Activated CD4-positive, alpha-beta memory T cell treated with anti-CD3 and anti-CD28 coated beads for 36 hours (primary cell): ENCODE data around the gene FASLG. TPM values are rescaled to one million over a fixed set of nuclear protein-coding genes. Genes with fewer than 3 reads are reported as not detected.

Experiments used
- CTCF ChIA-PET: fragments of 350-600 bp; sonication (Branson Sonifier 250); formaldehyde crosslinking; loops from one replicate; lab custom pipeline; 2021; ENCODE audit warnings: antibody characterized with exemption, inconsistent platforms; lab: Charles Lee
- POLR2A ChIA-PET: fragments of 350-600 bp; sonication (Branson Sonifier 250); formaldehyde crosslinking; loops from one replicate; lab custom pipeline; 2021; ENCODE audit warnings: antibody characterized with exemption; lab: Charles Lee
- DNase-seq: peaks from one replicate; pipeline ENCODE4 v3.0.0-alpha.2; 2020
- H3K27ac Mint-ChIP-seq: one replicate; pipeline ENCODE4 v1.8.0; 2021; ENCODE audit warnings: mixed read lengths
- H3K27me3 Mint-ChIP-seq: one replicate; pipeline ENCODE4 v1.8.0; 2021; ENCODE audit warnings: mixed read lengths
- H3K36me3 Mint-ChIP-seq: one replicate; pipeline ENCODE4 v1.8.0; 2021; ENCODE audit warnings: mixed read lengths
- H3K4me1 Mint-ChIP-seq: one replicate; pipeline ENCODE4 v1.8.0; 2021; ENCODE audit warnings: low read depth, mixed read lengths
- H3K4me3 Mint-ChIP-seq: one replicate; pipeline ENCODE4 v1.8.0; 2021; ENCODE audit warnings: mild to moderate bottlenecking, mixed read lengths
- H3K9me3 Mint-ChIP-seq: one replicate; pipeline ENCODE4 v1.8.0; 2021; ENCODE audit warnings: mixed read lengths
- intact Hi-C: fragments of 100-400 bp; cut with micrococcal nuclease; formaldehyde crosslinking; loops from one replicate; pipeline ENCODE4 v1.15.1; 2023
- total RNA-seq, 2 experiments: library from RNA; stranded (reverse); gene quantifications; one replicate each; pipeline ENCODE4 v1.2.3, GENCODE V29; 2021

Gene FASLG
- total RNA-seq, 2 experiments from 2014 or later = 8.2 to 8.6 TPM

GRCh38 chr1:172668097-172668496 is 9.2 kb downstream of the FASLG start:
- H3K9me3 Mint-ChIP-seq = no peaks in the 10 kb centered on the region
- H3K4me3 Mint-ChIP-seq = no peak overlapping the region
- ChIA-PET POLR2A (no interaction called here), CTCF (interaction anchor here (1.0 kb wide), 1 partner anchor 683 kb away, joined by 3 read pairs; no protein-coding TSS in a partner anchor)
- H3K27me3 Mint-ChIP-seq = peaks cover 6% of the 10 kb centered on the region
- no peak overlapping the region for H3K27ac Mint-ChIP-seq
- intact Hi-C loops = no loop called here
- peaks cover 42% of the 10 kb centered on the region for H3K36me3 Mint-ChIP-seq
- no peak for DNase-seq
- H3K4me1 Mint-ChIP-seq = peaks cover 78% of the 10 kb centered on the region

- ChIA-PET CTCF (no interaction called here), POLR2A (interaction anchor here (1.7 kb wide), 1 partner anchor 10 kb away, joined by 9 read pairs; the partner anchor contains the start of gene FASLG)
- DNase-seq = no peak
- Mint-ChIP-seq H3K36me3 (peaks cover 36% of the 10 kb centered on the region), H3K9me3 (no peaks in the 10 kb centered on the region), H3K27me3 (peaks cover 3% of the 10 kb centered on the region), H3K4me1 (peaks cover 77% of the 10 kb centered on the region), H3K27ac (peak overlapping the region; percentile 28), H3K4me3 (no peak overlapping the region)
- intact Hi-C loops = no loop called here
Observed at GRCh38 chr1:172669011-172669410, 10.1 kb downstream of the FASLG start.

- H3K9me3 Mint-ChIP-seq = no peaks in the 10 kb centered on the region
- CTCF ChIA-PET = interaction anchor here (0.7 to 1.6 kb wide), 10 partner anchors 11 to 81 kb away, joined by 3 to 11 read pairs (median 6); partner anchors contain the start of gene FASLG
- H3K27ac Mint-ChIP-seq = peak overlapping the region; percentile 71
- H3K4me1 Mint-ChIP-seq = peaks cover 76% of the 10 kb centered on the region
- no peaks in the 10 kb centered on the region for H3K27me3 Mint-ChIP-seq
- H3K4me3 Mint-ChIP-seq = no peak overlapping the region
- peaks cover 25% of the 10 kb centered on the region for H3K36me3 Mint-ChIP-seq
- POLR2A ChIA-PET = interaction anchor here (1.0 to 1.8 kb wide), 7 partner anchors 10 to 82 kb away, joined by 3 to 18 read pairs (median 5); partner anchors contain the start of gene FASLG
- intact Hi-C loops = loop anchor here (1.0 to 2.0 kb wide), 4 partner anchors 8 to 628 kb away; no protein-coding TSS in a partner anchor
- peak; percentile 65 for DNase-seq
Observed at GRCh38 chr1:172670316-172670715, 11.4 kb downstream of the FASLG start.

- no peak overlapping the region for H3K4me3 Mint-ChIP-seq
- intact Hi-C loops = loop anchor here (1.0 to 2.0 kb wide), 4 partner anchors 8 to 628 kb away; no protein-coding TSS in a partner anchor
- H3K27me3 Mint-ChIP-seq = no peaks in the 10 kb centered on the region
- POLR2A ChIA-PET = interaction anchor here (0.6 to 1.8 kb wide), 9 partner anchors 8 to 82 kb away, joined by 3 to 18 read pairs (median 5); partner anchors contain the start of gene FASLG
- DNase-seq = peak; percentile 32
- CTCF ChIA-PET = interaction anchor here (0.7 to 1.6 kb wide), 10 partner anchors 11 to 82 kb away, joined by 3 to 11 read pairs (median 6); partner anchors contain the start of gene FASLG
- no peaks in the 10 kb centered on the region for H3K9me3 Mint-ChIP-seq
- peak overlapping the region; percentile 70 for H3K27ac Mint-ChIP-seq
- H3K36me3 Mint-ChIP-seq = peaks cover 20% of the 10 kb centered on the region
- H3K4me1 Mint-ChIP-seq = peaks cover 76% of the 10 kb centered on the region
Observed at GRCh38 chr1:172670791-172671190, 11.9 kb downstream of the FASLG start.

GRCh38 chr1:172671591-172671990 is 12.7 kb downstream of the FASLG start:
- Mint-ChIP-seq H3K36me3 (peaks cover 17% of the 10 kb centered on the region), H3K9me3 (no peaks in the 10 kb centered on the region), H3K27ac (no peak overlapping the region), H3K4me1 (peaks cover 77% of the 10 kb centered on the region), H3K4me3 (no peak overlapping the region), H3K27me3 (no peaks in the 10 kb centered on the region)
- no peak for DNase-seq
- ChIA-PET CTCF (interaction anchor here (1.6 kb wide), 1 partner anchor 55 kb away, joined by 7 read pairs; no protein-coding TSS in a partner anchor), POLR2A (no interaction called here)
- intact Hi-C loops = loop anchor here (2.0 kb wide), 2 partner anchors 33 to 627 kb away; no protein-coding TSS in a partner anchor

- no peak overlapping the region for H3K4me3 Mint-ChIP-seq
- H3K27me3 Mint-ChIP-seq = no peaks in the 10 kb centered on the region
- H3K36me3 Mint-ChIP-seq = peaks cover 9% of the 10 kb centered on the region
- ChIA-PET POLR2A (no interaction called here), CTCF (no interaction called here)
- intact Hi-C loops = no loop called here
- H3K9me3 Mint-ChIP-seq = no peaks in the 10 kb centered on the region
- H3K27ac Mint-ChIP-seq = no peak overlapping the region
- DNase-seq = no peak
- peaks cover 80% of the 10 kb centered on the region for H3K4me1 Mint-ChIP-seq
Observed at GRCh38 chr1:172672720-172673119, 13.8 kb downstream of the FASLG start.

GRCh38 chr1:172673761-172674160 is 14.9 kb downstream of the FASLG start:
- ChIA-PET CTCF (no interaction called here), POLR2A (interaction anchor here (2.5 to 2.8 kb wide), 2 partner anchors 24 to 26 kb away, joined by 8 read pairs; no protein-coding TSS in a partner anchor)
- no peaks in the 10 kb centered on the region for H3K9me3 Mint-ChIP-seq
- no peak overlapping the region for H3K27ac Mint-ChIP-seq
- no peaks in the 10 kb centered on the region for H3K27me3 Mint-ChIP-seq
- peaks cover 4% of the 10 kb centered on the region for H3K36me3 Mint-ChIP-seq
- peaks cover 80% of the 10 kb centered on the region for H3K4me1 Mint-ChIP-seq
- no peak for DNase-seq
- no peak overlapping the region for H3K4me3 Mint-ChIP-seq
- intact Hi-C loops = loop anchor here (2.0 kb wide), 1 partner anchor 15 kb away; the partner anchor contains the start of gene FASLG

- DNase-seq = no peak
- Mint-ChIP-seq H3K36me3 (no peaks in the 10 kb centered on the region), H3K4me1 (peaks cover 79% of the 10 kb centered on the region), H3K9me3 (no peaks in the 10 kb centered on the region), H3K4me3 (peak overlapping the region; percentile 9), H3K27me3 (no peaks in the 10 kb centered on the region), H3K27ac (peak overlapping the region; percentile 71)
- intact Hi-C loops = loop anchor here (1.0 to 2.0 kb wide), 3 partner anchors 16 to 36 kb away; partner anchors contain the start of gene FASLG
- POLR2A ChIA-PET = interaction anchor here (0.8 to 2.8 kb wide), 5 partner anchors 15 to 34 kb away, joined by 3 to 8 read pairs (median 4); partner anchors contain the start of gene FASLG
- CTCF ChIA-PET = interaction anchor here (0.9 to 1.9 kb wide), 5 partner anchors 13 to 528 kb away, joined by 3 to 8 read pairs (median 5); no protein-coding TSS in a partner anchor
Observed at GRCh38 chr1:172674831-172675613, 16.1 kb downstream of the FASLG start.

- Mint-ChIP-seq H3K27ac (no peak overlapping the region), H3K9me3 (no peaks in the 10 kb centered on the region), H3K36me3 (no peaks in the 10 kb centered on the region), H3K27me3 (no peaks in the 10 kb centered on the region), H3K4me3 (no peak overlapping the region), H3K4me1 (peaks cover 65% of the 10 kb centered on the region)
- ChIA-PET POLR2A (no interaction called here), CTCF (interaction anchor here (1.0 to 1.1 kb wide), 2 partner anchors 40 to 41 kb away, joined by 3 to 4 read pairs; no protein-coding TSS in a partner anchor)
- no peak for DNase-seq
- intact Hi-C loops = no loop called here
Observed at GRCh38 chr1:172679000-172679772, 20.3 kb downstream of the FASLG start.

GRCh38 chr1:172680244-172680643 is 21.3 kb downstream of the FASLG start:
- Mint-ChIP-seq H3K4me3 (no peak overlapping the region), H3K27ac (no peak overlapping the region), H3K4me1 (peaks cover 56% of the 10 kb centered on the region), H3K9me3 (no peaks in the 10 kb centered on the region), H3K27me3 (no peaks in the 10 kb centered on the region), H3K36me3 (no peaks in the 10 kb centered on the region)
- intact Hi-C loops = no loop called here
- POLR2A ChIA-PET = interaction anchor here (0.6 kb wide), 1 partner anchor 33 kb away, joined by 3 read pairs; no protein-coding TSS in a partner anchor
- DNase-seq = no peak
- CTCF ChIA-PET = interaction anchor here (1.0 kb wide), 1 partner anchor 40 kb away, joined by 4 read pairs; no protein-coding TSS in a partner anchor

GRCh38 chr1:172680733-172681275 is 21.9 kb downstream of the FASLG start:
- H3K4me1 Mint-ChIP-seq = peaks cover 50% of the 10 kb centered on the region
- POLR2A ChIA-PET = interaction anchor here (0.6 kb wide), 1 partner anchor 34 kb away, joined by 3 read pairs; no protein-coding TSS in a partner anchor
- CTCF ChIA-PET = no interaction called here

More at GRCh38 chr1:172680733-172681275, 21.9 kb downstream of the FASLG start:
- no peak for DNase-seq
- H3K27me3 Mint-ChIP-seq = no peaks in the 10 kb centered on the region
- no peaks in the 10 kb centered on the region for H3K36me3 Mint-ChIP-seq
- H3K4me3 Mint-ChIP-seq = no peak overlapping the region
- no peaks in the 10 kb centered on the region for H3K9me3 Mint-ChIP-seq
- intact Hi-C loops = no loop called here
- H3K27ac Mint-ChIP-seq = no peak overlapping the region
